GM21786 (cell line): Measurements from ENCODE around the gene SLC16A4.

ENCODE experiments used
- ATAC-seq: cut with Tn5 transposase; IDR thresholded peaks from one replicate; pipeline ENCODE4 v1.9.1; 2021; ENCODE audit not compliant: unreplicated experiment

Gene SLC16A4

DNA sequence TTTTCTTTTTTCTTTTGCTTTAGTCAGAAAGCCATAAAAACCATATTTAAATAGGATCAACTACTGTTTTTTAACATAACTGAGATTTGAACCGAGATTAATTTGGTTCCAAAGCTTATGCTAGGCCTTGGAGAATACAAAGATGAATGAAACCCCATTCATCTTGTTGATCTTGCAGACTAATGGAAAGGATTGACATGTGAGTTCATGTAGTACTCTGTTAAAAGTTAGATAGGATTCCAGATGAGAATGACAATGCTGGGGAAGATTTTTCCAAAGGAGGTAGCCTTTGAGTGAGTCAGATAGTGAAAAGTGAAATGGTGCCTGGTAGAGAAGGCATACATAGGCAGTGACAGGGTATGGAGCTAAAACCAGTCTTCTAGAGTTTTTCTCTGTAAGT, 29.0 kb downstream of the SLC16A4 start:
- ATAC-seq: no peak

DNA sequence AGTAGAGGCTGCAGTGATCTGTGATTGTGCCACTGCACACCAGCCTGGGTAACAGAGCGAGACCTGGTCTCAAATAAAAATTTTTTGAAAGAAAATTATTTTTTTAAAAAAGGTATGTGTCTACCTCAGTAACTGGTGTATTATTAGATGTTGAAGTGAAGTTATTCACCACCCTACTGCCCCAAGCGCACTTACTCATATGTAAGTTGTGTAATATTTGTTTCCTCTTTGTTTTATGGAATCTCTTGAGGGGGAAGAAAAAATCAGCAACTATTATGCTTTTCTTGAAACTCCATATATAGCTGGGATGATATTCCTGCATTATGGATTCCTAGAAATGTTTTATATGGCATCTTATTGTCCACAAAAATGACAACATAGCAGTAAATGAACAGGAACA, 30.4 kb downstream of the SLC16A4 start:
- no peak for ATAC-seq

- ATAC-seq: no peak
Measured at GRCh38 chr1:110356379-110356778, 34.4 kb downstream of the SLC16A4 start.

DNA sequence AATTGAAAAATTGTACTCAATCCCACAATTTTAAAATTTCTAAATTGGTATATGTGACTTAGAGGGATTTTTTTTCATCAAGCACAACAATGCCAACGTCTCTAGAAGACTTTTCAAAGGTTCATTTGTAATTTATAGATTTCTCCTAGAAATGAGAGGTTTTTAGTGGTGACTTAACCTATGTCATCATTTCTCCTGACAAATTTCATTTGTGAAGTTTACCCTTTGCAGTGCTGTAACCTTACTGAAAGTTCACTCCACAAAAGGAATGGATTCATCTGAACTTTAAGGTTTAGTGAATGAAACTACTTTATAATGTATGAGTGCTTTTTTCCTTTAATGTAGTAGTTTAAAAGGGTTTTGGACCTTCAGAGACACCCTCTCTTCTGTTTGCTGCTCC, 35.5 kb downstream of the SLC16A4 start:
- no peak for ATAC-seq

- ATAC-seq: no peak
Measured at GRCh38 chr1:110350360-110350759, 40.5 kb downstream of the SLC16A4 start.

DNA sequence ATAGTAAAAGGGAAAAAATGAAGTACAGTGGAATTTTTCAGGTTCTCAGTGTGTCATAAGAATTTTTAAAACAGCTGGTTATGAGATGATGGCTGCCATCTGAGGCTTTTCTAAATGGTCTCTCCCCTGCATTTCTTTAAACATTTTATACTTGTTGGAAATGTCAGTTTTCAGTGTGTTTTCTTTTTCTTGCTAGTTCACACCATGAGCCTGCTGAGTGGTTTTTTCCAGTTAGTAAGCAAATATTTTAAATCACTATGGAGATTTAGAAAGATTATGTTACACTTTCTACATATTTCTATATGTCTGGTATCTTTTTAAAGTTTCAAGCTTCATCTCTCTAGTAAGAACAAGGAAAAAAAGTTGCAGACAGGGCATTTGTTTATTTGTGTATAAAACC, 42.1 kb downstream of the SLC16A4 start:
- no peak for ATAC-seq

GRCh38 chr1:110348050-110348449, 42.8 kb downstream of the SLC16A4 start:
- no peak for ATAC-seq

DNA sequence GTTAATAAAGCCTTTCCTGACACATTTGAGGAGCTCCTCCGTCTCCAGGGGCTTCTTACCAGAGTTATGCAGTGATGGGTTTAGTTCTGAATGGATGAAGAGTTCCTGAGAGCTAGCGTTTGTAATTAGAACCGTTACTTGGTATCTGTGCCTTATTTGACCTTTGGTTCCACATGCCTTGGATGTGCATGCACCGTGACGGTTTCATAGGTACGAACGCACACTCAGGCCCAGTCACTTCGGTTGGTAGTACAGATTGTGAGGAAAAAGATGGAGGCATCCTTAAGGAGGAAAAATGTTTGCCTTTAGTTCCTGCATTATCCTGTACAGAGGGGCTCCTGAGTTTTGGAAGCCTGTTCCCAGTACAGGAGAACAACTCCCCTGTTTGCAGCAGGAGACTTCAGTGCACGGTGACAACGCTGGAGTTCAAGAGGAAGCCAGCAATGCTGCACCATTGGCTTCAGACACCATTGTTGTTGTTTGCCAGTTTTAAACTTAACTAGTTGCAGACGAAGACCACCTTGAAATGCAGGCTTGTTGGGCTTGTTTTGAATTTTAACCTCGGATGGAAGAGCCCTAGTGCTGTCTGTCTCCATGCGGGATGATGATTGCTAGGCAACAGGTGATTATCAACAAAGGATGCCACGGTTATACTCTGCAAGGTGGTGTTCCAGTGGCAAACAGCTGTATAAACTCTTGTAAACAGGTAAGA, 43.5 kb downstream of the SLC16A4 start:
- ATAC-seq: no peak

DNA sequence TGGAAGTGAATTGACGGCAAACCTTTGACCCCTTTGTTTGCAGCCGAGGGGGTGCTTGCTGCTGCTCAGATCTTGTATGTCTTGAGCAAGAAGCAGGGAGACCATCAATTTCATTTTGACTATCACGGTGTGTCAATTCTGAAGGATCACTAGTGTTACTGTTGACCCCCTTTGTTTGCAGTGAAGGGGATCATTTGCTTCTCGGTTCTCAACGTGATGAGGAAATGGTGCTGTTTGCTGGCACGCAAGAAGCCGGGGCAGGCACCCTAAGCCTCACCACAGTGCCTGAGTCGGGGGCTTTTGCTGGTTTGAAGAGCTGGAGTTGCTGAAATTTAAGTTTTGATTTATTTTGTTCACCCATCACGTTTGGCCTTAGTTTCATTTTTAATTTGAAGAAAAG, 44.1 kb downstream of the SLC16A4 start:
- no peak for ATAC-seq

GRCh38 chr1:110345480-110345879, 45.3 kb downstream of the SLC16A4 start:
- no peak for ATAC-seq

DNA sequence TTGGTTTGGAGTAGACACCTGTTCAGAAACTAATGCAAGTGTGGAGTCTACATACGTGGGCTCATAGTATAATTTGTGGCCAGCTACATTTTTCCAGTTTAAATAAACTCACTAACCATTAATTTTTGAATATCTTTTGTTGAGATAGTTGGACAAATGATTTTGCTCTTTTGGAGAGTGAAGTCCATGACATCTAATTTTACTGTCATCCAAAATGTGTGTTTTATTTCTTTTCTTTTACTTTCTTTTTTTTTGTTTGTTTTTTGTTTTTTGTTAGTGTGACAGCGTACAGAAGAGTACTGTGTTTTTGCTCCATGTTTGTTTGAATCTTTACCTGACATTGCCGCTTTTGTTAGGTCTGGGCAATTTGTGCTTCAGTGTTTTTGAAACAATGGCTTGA, 46.7 kb downstream of the SLC16A4 start:
- ATAC-seq: no peak

DNA sequence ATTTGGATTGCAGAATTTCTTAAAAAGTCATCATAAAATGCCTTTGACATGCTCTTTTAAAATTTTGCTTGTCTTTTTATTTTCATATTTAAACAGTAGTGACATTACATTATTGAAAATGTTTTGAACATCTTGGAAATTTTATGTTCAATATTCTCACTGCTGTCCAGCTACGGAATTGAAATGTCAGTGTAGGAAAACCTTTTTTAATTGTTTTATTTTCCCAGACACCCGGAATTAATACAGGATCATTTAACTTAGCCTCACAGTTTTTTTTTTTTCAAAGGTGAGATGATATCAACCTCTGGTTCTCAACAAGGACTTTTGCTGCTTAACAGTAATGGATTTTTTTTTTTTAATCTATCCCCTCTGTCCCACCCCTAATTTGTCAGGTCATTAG, 47.6 kb downstream of the SLC16A4 start:
- no peak for ATAC-seq

- no peak for ATAC-seq
Measured at GRCh38 chr1:110341872-110342331, 48.9 kb downstream of the SLC16A4 start.

DNA sequence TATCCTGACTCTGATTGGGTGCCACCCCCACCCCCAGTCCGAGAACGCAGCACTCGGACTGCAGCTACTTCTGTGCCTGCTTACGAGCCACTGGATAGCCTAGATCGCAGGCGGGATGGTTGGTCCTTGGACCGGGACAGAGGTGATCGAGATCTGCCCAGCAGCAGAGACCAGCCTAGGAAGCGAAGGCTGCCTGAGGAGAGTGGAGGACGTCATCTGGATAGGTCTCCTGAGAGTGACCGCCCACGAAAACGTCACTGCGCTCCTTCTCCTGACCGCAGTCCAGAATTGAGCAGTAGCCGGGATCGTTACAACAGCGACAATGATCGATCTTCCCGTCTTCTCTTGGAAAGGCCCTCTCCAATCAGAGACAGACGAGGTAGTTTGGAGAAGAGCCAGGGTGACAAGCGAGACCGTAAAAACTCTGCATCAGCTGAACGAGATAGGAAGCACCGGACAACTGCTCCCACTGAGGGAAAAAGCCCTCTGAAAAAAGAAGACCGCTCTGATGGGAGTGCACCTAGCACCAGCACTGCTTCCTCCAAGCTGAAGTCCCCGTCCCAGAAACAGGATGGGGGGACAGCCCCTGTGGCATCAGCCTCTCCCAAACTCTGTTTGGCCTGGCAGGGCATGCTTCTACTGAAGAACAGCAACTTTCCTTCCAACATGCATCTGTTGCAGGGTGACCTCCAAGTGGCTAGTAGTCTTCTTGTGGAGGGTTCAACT, 49.5 kb downstream of the SLC16A4 start:
- no peak for ATAC-seq

- ATAC-seq: no peak
Measured at GRCh38 chr1:110340207-110340468, 50.7 kb downstream of the SLC16A4 start.

GRCh38 chr1:110339407-110340206, 51.2 kb downstream of the SLC16A4 start:
- ATAC-seq: no peak

- peak; percentile 71 for ATAC-seq
Measured at GRCh38 chr1:110338886-110339406, 51.9 kb downstream of the SLC16A4 start, which contains the start of gene RBM15. TSS of gene RBM15 (plus strand) at chr1:110339377. CDS start at chr1:110339406, 29 bp downstream.

DNA sequence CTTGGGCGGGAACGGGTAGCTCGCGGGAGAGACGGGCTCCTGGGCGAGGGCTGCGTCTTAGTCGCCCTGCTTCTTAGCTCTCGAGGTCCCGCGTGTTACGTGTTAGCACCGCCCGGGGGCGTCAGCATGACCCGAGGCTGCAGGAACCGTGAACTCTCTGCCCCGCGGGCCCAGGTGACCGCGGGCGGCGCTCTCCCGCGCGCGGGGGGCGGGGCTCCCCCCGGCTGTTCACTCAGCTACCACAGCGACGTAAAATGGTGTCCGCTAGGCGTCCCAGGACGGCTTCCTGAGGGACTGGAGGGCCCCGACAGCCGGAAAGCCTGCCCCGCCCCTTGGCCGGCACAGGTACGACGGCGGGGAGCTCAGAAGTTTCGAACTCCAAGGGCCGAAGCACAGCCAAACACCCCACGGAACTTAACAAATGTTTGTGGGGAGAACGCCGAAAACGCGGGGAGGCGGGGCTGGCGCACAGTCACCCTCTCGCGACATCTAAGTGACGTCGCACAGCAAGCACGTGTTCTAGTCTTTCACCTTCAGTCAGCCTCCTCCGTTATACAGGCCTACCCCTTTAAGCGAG, 52.4 kb downstream of the SLC16A4 start:
- peak; percentile 70 for ATAC-seq

GRCh38 chr1:110337704-110338308, 53.0 kb downstream of the SLC16A4 start:
- no peak for ATAC-seq

GRCh38 chr1:110336300-110337039, 54.4 kb downstream of the SLC16A4 start:
- no peak for ATAC-seq
